ENCODE measurements around the gene TTLL10. TPM values are rescaled to one million over a fixed set of nuclear protein-coding genes. Genes with fewer than 3 reads are reported as not detected.

The TTLL10 gene
- total and polyA plus RNA-seq, 2 of the 8 experiments (the other 6 are each of a cell fraction or from before 2014, with no cell fraction given): 1.1 to 1.7 TPM

GRCh38 chr1:1141244-1141910 lies 32.3 kb upstream of the TTLL10 start (continued):
- TF ChIP-seq FOSL1 (IDR thresholded peaks at IDR 0.05; ENCODE audit: insufficient read depth, low read depth, low read length): no peak
- TF ChIP-seq SRF (IDR thresholded peaks at IDR 0.05; ENCODE audit: low read depth, low read length): no peak
- no peak for TF ChIP-seq CBX5 (IDR thresholded peaks at IDR 0.05; ENCODE audit: low read depth, low read length)
- no peak for TF ChIP-seq SIX5 (IDR thresholded peaks at IDR 0.05; ENCODE audit: low read depth, low read length)
- no peak for TF ChIP-seq RBBP5 (IDR thresholded peaks at IDR 0.05; ENCODE audit: borderline replicate concordance, low read depth, low read length)
- no peak for TF ChIP-seq EZH2 (IDR thresholded peaks at IDR 0.05; ENCODE audit: low read depth, low read length, severe bottlenecking)
- no peak for TF ChIP-seq ZNF274 (IDR thresholded peaks at IDR 0.05; ENCODE audit: borderline replicate concordance, extremely low read depth, low read length)

Measured in H1 (cell line).